Measurements from ENCODE around the gene RUVBL2. TPM values are rescaled to one million over a fixed set of nuclear protein-coding genes. Genes with fewer than 3 reads are reported as not detected.

The RUVBL2 gene
- total and polyA plus RNA-seq, 4 donors = 29.6 to 80.1 (median 49.6) TPM

DNA sequence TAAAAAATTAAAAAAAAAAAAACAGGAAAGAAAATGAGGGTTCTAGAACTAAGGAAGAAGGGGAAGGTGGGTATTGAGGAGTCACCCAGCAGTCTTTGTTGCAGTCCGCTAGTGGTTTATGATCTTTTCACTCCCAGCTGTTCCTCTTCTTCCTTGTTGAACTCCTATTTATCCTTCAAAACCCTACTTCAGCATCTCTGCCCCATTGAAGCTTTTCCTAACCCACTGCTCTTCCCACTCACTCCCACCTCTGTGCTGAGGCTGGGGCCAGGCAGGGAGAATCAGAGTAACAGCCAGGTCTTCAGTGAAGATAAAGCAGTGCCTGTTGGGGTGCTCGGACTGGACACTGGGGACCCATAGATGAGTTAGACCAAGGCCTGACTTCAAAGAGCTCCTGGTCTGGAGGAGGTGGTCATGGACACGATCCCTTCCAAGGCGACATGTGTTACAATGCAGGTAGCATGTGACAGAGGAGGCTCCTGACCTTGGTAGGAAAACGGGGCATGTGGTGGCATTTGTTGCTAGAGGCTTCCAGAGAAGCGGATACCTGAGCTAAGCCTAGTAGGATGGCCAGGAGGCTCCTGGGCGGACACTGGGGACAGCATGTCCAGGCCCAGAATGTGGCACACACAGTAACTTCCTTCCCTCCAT, 11.4 kb downstream of the RUVBL2 start:
- no peaks in the 10 kb centered on the region for H3K4me1 ChIP-seq (ENCODE audit: control insufficient read depth in 4 of 4, insufficient read depth in 4 of 4, low read length in 3 of 4)
- no peak for TF ChIP-seq GABPA (IDR thresholded peaks at IDR 0.05 in 1 of 2, conservative IDR thresholded peaks at IDR 0.05 in 1 of 2)
- TF ChIP-seq FOXA1 (IDR thresholded peaks at IDR 0.05) = no peak
- TF ChIP-seq, protein P1, sequence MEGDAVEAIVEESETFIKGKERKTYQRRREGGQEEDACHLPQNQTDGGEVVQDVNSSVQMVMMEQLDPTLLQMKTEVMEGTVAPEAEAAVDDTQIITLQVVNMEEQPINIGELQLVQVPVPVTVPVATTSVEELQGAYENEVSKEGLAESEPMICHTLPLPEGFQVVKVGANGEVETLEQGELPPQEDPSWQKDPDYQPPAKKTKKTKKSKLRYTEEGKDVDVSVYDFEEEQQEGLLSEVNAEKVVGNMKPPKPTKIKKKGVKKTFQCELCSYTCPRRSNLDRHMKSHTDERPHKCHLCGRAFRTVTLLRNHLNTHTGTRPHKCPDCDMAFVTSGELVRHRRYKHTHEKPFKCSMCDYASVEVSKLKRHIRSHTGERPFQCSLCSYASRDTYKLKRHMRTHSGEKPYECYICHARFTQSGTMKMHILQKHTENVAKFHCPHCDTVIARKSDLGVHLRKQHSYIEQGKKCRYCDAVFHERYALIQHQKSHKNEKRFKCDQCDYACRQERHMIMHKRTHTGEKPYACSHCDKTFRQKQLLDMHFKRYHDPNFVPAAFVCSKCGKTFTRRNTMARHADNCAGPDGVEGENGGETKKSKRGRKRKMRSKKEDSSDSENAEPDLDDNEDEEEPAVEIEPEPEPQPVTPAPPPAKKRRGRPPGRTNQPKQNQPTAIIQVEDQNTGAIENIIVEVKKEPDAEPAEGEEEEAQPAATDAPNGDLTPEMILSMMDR (IDR thresholded peaks at IDR 0.05; ENCODE audit: low read depth, low read length, missing input control) = no peak
- TF ChIP-seq HNF4A (conservative IDR thresholded peaks at IDR 0.05) = no peak
- TF ChIP-seq, protein P2, sequence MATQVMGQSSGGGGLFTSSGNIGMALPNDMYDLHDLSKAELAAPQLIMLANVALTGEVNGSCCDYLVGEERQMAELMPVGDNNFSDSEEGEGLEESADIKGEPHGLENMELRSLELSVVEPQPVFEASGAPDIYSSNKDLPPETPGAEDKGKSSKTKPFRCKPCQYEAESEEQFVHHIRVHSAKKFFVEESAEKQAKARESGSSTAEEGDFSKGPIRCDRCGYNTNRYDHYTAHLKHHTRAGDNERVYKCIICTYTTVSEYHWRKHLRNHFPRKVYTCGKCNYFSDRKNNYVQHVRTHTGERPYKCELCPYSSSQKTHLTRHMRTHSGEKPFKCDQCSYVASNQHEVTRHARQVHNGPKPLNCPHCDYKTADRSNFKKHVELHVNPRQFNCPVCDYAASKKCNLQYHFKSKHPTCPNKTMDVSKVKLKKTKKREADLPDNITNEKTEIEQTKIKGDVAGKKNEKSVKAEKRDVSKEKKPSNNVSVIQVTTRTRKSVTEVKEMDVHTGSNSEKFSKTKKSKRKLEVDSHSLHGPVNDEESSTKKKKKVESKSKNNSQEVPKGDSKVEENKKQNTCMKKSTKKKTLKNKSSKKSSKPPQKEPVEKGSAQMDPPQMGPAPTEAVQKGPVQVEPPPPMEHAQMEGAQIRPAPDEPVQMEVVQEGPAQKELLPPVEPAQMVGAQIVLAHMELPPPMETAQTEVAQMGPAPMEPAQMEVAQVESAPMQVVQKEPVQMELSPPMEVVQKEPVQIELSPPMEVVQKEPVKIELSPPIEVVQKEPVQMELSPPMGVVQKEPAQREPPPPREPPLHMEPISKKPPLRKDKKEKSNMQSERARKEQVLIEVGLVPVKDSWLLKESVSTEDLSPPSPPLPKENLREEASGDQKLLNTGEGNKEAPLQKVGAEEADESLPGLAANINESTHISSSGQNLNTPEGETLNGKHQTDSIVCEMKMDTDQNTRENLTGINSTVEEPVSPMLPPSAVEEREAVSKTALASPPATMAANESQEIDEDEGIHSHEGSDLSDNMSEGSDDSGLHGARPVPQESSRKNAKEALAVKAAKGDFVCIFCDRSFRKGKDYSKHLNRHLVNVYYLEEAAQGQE (IDR thresholded peaks at IDR 0.05) = no peak
- TF ChIP-seq, protein P3, sequence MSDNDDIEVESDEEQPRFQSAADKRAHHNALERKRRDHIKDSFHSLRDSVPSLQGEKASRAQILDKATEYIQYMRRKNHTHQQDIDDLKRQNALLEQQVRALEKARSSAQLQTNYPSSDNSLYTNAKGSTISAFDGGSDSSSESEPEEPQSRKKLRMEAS (IDR thresholded peaks at IDR 0.05) = no peak
- TF ChIP-seq FOXA2 (IDR thresholded peaks at IDR 0.05) = no peak
- TF ChIP-seq YY1 (IDR thresholded peaks at IDR 0.05) = no peak
- H3K9me3 ChIP-seq (ENCODE audit: control insufficient read depth in 4 of 4, low read length in 3 of 4) = no peaks in the 10 kb centered on the region
- DNase-seq (ENCODE audit: low spot score) = no peak
- 98% methylated on average over 7 of the region's 7 CpGs for WGBS
- no peak overlapping the region for H3K27ac ChIP-seq (ENCODE audit: low read depth in 1 of 2, low read length in 2 of 2)
- H3K4me3 ChIP-seq (ENCODE audit: low read depth in 1 of 3, low read length in 3 of 3) = no peak overlapping the region
- peaks cover 15 to 47% (median 26%) of the 10 kb centered on the region in 4 donors for H3K36me3 ChIP-seq (ENCODE audit: control insufficient read depth in 4 of 4, insufficient read depth in 3 of 4, low read depth in 1 of 4, low read length in 3 of 4)
- H3K27me3 ChIP-seq (ENCODE audit: control insufficient read depth in 4 of 4, insufficient read depth in 4 of 4, low read length in 3 of 4) = no peaks in the 10 kb centered on the region
- no peak overlapping the region for H3K9ac ChIP-seq (ENCODE audit: low read depth in 1 of 2, low read length in 2 of 2)

DNA sequence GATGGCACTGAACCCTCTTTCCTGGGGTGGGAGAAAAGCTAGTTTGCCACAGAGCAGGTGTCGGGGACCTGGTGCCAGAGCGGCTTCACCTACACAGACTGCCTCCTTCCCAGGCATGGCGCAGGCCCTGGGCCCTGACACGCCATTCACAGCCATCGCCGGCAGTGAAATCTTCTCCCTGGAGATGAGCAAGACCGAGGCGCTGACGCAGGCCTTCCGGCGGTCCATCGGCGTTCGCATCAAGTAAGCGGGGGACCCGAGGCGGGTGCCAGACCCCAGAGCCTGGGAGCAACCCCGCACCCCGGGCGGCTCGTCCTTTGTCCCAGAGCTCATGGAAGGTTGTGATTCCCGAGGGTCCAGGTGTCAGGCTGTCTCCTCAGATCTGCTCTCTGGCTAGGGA, 13.2 kb downstream of the RUVBL2 start:
- Histone ChIP-seq H3K27me3 (ENCODE audit: control insufficient read depth in 4 of 4, insufficient read depth in 4 of 4, low read length in 3 of 4) (no peaks in the 10 kb centered on the region), H3K4me1 (ENCODE audit: control insufficient read depth in 4 of 4, insufficient read depth in 4 of 4, low read length in 3 of 4) (no peaks in the 10 kb centered on the region), H3K4me3 (ENCODE audit: low read depth in 1 of 3, low read length in 3 of 3) (no peak overlapping the region), H3K9me3 (ENCODE audit: control insufficient read depth in 4 of 4, low read length in 3 of 4) (no peaks in the 10 kb centered on the region), H3K27ac (ENCODE audit: low read depth in 1 of 2, low read length in 2 of 2) (no peak overlapping the region), H3K9ac (ENCODE audit: low read depth in 1 of 2, low read length in 2 of 2) (no peak overlapping the region), H3K36me3 (ENCODE audit: control insufficient read depth in 4 of 4, insufficient read depth in 3 of 4, low read depth in 1 of 4, low read length in 3 of 4) (peaks cover 13 to 62% (median 29%) of the 10 kb centered on the region in 4 donors)
- no peak for TF ChIP-seq FOXA2 (IDR thresholded peaks at IDR 0.05)
- TF ChIP-seq, protein P4, sequence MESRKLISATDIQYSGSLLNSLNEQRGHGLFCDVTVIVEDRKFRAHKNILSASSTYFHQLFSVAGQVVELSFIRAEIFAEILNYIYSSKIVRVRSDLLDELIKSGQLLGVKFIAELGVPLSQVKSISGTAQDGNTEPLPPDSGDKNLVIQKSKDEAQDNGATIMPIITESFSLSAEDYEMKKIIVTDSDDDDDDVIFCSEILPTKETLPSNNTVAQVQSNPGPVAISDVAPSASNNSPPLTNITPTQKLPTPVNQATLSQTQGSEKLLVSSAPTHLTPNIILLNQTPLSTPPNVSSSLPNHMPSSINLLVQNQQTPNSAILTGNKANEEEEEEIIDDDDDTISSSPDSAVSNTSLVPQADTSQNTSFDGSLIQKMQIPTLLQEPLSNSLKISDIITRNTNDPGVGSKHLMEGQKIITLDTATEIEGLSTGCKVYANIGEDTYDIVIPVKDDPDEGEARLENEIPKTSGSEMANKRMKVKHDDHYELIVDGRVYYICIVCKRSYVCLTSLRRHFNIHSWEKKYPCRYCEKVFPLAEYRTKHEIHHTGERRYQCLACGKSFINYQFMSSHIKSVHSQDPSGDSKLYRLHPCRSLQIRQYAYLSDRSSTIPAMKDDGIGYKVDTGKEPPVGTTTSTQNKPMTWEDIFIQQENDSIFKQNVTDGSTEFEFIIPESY (IDR thresholded peaks at IDR 0.05) = no peak
- TF ChIP-seq TAF1 (conservative IDR thresholded peaks at IDR 0.05) = no peak
- WGBS = 98% methylated on average over 22 of the region's 22 CpGs
- DNase-seq (ENCODE audit: low spot score) = no peak
